ENCODE measurements around the gene ANTXR1.

ANTXR1 gene

GRCh38 chr2:69216535-69217332 lies 203.8 kb downstream of the ANTXR1 start:
- DNase-seq (ENCODE audit: extremely low read depth, low read depth) = no peak
- no peak for TF ChIP-seq CTCF (IDR thresholded peaks at IDR 0.05; ENCODE audit: low read depth, low read length)

GRCh38 chr2:69217333-69218080 lies 204.5 kb downstream of the ANTXR1 start:
- TF ChIP-seq CTCF (IDR thresholded peaks at IDR 0.05; ENCODE audit: low read depth, low read length) = no peak
- DNase-seq (ENCODE audit: extremely low read depth, low read depth) = no peak

- TF ChIP-seq CTCF (IDR thresholded peaks at IDR 0.05; ENCODE audit: low read depth, low read length) = no peak
- DNase-seq (ENCODE audit: extremely low read depth, low read depth) = no peak
Measured at GRCh38 chr2:69221512-69221911, 208.5 kb downstream of the ANTXR1 start.

- TF ChIP-seq CTCF (IDR thresholded peaks at IDR 0.05; ENCODE audit: low read depth, low read length) = no peak
- DNase-seq (ENCODE audit: extremely low read depth, low read depth) = no peak
Measured at GRCh38 chr2:69221960-69222751, 209.2 kb downstream of the ANTXR1 start.

- no peak for DNase-seq (ENCODE audit: extremely low read depth, low read depth)
- TF ChIP-seq CTCF (IDR thresholded peaks at IDR 0.05; ENCODE audit: low read depth, low read length) = no peak
Measured at GRCh38 chr2:69222953-69223658, 210.1 kb downstream of the ANTXR1 start.

GRCh38 chr2:69223759-69224511 lies 211.0 kb downstream of the ANTXR1 start:
- no peak for TF ChIP-seq CTCF (IDR thresholded peaks at IDR 0.05; ENCODE audit: low read depth, low read length)
- no peak for DNase-seq (ENCODE audit: extremely low read depth, low read depth)
